Dendritic cell treated with granulocyte-macrophage colony-stimulating factor and Interleukin-4, amounts not matched to agents 40 ng/mL and 50 ng/mL, for 4 days (primary cell): ENCODE measurements around the gene FGB.
"Not testable (repeated sequence)": the region's sequence is repeated elsewhere in the genome, so short reads cannot be mapped to it uniquely, and the experiment has no call there.

Experiments
- H3K27ac Mint-ChIP-seq: one replicate; pipeline ENCODE4 v1.8.0; 2022; ENCODE audit warnings: mild to moderate bottlenecking, mixed read lengths
- H3K27me3 Mint-ChIP-seq: one replicate; pipeline ENCODE4 v1.8.0; 2022; ENCODE audit warnings: mild to moderate bottlenecking, mixed read lengths
- H3K36me3 Mint-ChIP-seq: one replicate; pipeline ENCODE4 v1.8.0; 2022; ENCODE audit warnings: low read depth, mixed read lengths
- H3K4me1 Mint-ChIP-seq: one replicate; pipeline ENCODE4 v1.8.0; 2022; ENCODE audit warnings: low read depth, mixed read lengths
- H3K4me3 Mint-ChIP-seq: one replicate; pipeline ENCODE4 v1.8.0; 2022; ENCODE audit warnings: mild to moderate bottlenecking, moderate library complexity, mixed read lengths
- H3K9me3 Mint-ChIP-seq: one replicate; pipeline ENCODE4 v1.8.0; 2022; ENCODE audit warnings: mixed read lengths
- intact Hi-C: fragments of 100-400 bp; cut with micrococcal nuclease; formaldehyde crosslinking; loops from one replicate; pipeline ENCODE4 v1.15.0; 2022

The FGB gene

DNA sequence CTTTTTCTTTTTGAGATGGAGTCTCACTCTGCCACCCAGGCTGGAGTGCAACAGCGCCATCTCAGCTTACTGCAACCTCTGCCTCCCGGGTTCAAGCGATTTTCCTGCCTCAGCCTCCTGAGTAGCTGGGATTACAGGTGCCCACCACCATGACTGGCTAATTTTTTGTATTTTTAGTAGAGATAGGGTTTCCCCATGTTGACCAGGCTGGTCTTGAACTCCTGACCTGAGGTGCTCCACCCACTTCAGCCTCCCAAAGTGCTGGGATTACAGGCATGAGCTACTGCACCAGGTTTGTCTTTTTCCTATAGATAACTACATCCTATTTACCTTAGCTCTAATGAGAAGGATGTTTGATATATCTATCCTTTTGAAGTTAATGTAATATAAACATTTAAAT lies 31.5 kb downstream of the FGB start:
- H3K27me3 Mint-ChIP-seq, H3K9me3 Mint-ChIP-seq, H3K4me1 Mint-ChIP-seq, intact Hi-C loops, H3K4me3 Mint-ChIP-seq, H3K27ac Mint-ChIP-seq, H3K36me3 Mint-ChIP-seq: not testable (repeated sequence)

- Mint-ChIP-seq H3K4me1 (peaks cover 6% of the 10 kb centered on the region), H3K27me3 (no peaks in the 10 kb centered on the region), H3K4me3 (no peak overlapping the region), H3K27ac (no peak overlapping the region), H3K9me3 (no peaks in the 10 kb centered on the region), H3K36me3 (no peaks in the 10 kb centered on the region)
- intact Hi-C loops, result no loop called here
Observed at GRCh38 chr4:154595807-154596206, 33.0 kb downstream of the FGB start.

DNA sequence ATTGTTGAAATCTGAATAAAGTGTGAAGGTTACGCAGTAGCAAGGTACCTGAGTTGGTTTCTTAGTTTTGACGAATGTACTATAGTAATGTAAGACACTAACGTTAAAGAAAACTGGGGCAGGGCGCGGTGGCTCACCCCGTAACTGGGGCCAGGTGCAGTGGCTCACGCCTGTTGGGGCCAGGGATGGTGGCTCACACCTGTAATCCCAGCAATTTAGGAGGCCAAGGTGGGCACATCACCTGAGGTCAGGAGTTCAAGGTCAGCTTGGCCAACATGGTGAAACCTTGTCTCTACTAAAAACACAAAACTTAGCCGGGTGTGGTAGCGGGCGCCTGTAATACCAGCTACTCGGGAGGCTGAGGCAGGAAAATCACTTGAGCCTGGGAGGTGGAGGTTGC lies 34.5 kb downstream of the FGB start:
- H3K4me3 Mint-ChIP-seq, H3K9me3 Mint-ChIP-seq, H3K27me3 Mint-ChIP-seq, intact Hi-C loops, H3K36me3 Mint-ChIP-seq, H3K27ac Mint-ChIP-seq, H3K4me1 Mint-ChIP-seq: not testable (repeated sequence)

DNA sequence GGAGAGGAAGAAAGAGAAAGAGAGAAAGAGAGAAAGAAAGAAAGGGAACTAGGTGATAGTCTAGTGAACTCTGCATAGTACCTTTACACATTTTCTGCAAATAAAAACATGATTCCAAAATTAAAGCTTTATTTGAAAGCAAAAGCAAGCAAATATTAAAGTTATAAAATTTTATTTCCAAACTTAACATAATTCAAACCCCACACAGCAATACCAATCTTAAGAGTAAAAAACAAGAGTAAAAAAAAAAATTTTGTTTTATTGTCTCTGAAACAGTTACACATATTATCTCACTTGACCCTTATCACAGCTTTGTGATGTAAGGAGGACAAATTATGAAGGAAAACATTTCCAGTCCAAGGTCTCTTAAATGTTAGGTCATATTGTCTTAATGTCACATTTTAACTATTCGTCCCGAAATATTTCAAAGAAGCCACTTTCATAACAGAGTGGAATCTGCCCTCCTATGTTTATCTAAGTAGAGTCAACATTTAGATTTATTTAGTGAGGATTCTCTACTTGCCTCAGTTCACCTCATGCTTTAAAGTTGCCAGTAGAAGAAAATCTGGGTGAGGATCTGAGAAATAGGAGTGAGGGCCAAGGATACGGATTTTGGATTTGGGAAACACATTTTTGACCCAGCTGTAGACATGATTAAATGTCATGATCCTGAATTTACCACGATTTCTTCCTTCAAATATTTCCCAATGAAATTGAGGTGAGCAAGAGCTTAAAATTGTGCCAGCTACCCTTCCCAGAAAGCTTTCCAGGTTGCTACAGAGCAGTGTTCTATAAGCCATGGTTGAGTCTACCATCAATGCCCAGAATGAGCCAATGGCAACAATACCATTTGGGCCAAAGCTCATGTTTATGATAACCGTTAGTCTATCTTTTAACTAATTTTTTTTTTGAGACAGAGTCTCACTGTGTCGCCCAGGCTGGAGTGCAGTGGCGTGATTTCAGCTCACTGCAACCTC lies 35.3 kb downstream of the FGB start:
- Mint-ChIP-seq H3K36me3 (no peaks in the 10 kb centered on the region), H3K9me3 (no peaks in the 10 kb centered on the region), H3K27ac (no peak overlapping the region), H3K27me3 (no peaks in the 10 kb centered on the region), H3K4me3 (no peak overlapping the region), H3K4me1 (peaks cover 6% of the 10 kb centered on the region)
- intact Hi-C loops, result no loop called here

DNA sequence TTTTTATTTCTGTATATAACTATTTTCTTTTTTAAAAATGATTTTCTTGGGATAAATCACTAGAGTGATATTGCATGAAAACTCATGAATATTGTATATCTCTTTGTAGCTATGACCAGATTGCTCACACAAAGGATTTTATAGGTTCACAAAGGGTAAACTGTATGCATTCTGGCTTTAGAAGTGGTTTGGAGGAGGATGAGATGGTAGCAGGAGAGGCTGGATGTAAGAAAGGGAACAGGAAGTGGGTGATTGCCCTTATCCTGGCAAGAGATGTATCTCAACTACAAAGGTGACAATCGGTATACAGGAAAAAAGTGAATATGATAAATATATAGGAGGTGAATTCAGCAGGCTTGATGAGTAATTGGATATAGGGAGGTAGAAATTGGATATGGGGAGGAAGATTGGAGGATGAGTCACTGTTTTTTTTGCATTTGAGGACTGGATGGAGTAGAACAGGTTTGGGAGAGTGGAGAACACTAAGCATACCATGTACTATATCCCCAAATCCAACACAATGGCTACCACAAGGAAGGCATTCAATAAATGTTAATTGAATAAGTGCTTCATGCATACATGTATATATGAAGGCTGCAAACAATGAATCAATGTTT lies 39.7 kb downstream of the FGB start:
- Mint-ChIP-seq H3K27me3 (no peaks in the 10 kb centered on the region), H3K4me1 (no peaks in the 10 kb centered on the region), H3K36me3 (no peaks in the 10 kb centered on the region), H3K27ac (no peak overlapping the region), H3K4me3 (no peak overlapping the region), H3K9me3 (no peaks in the 10 kb centered on the region)
- intact Hi-C loops, result no loop called here

GRCh38 chr4:154603033-154603943 lies 40.5 kb downstream of the FGB start:
- intact Hi-C loops, result no loop called here
- no peaks in the 10 kb centered on the region for H3K4me1 Mint-ChIP-seq
- no peak overlapping the region for H3K4me3 Mint-ChIP-seq
- H3K9me3 Mint-ChIP-seq, result no peaks in the 10 kb centered on the region
- H3K27ac Mint-ChIP-seq, result no peak overlapping the region
- H3K36me3 Mint-ChIP-seq, result no peaks in the 10 kb centered on the region
- H3K27me3 Mint-ChIP-seq, result no peaks in the 10 kb centered on the region

DNA sequence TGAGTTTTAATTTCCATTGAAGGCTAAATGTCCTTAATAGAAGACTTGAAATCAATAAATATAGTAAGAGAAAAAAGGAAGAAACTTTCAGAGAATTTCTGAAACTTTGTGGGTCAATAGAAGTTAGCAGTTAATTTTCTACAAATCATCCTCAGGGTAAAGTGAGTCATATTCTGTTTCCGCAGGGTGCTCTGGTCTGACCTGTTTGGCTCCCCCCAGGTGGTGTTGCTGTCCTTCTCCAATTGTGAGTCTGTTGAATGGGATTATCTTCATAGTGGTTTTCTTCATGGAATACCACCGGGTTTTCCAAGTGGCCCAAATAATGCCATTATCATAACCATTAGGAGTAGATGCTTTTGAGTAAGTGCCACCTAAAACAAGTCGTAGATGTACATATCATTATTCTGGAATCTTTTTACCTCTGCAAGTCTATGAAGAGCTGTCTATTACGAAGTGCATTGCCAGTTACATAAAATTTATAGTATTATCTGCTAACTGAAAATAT lies 41.9 kb downstream of the FGB start:
- Mint-ChIP-seq H3K4me1 (no peaks in the 10 kb centered on the region), H3K36me3 (no peaks in the 10 kb centered on the region), H3K9me3 (no peaks in the 10 kb centered on the region), H3K4me3 (no peak overlapping the region), H3K27me3 (no peaks in the 10 kb centered on the region), H3K27ac (no peak overlapping the region)
- intact Hi-C loops, result no loop called here

DNA sequence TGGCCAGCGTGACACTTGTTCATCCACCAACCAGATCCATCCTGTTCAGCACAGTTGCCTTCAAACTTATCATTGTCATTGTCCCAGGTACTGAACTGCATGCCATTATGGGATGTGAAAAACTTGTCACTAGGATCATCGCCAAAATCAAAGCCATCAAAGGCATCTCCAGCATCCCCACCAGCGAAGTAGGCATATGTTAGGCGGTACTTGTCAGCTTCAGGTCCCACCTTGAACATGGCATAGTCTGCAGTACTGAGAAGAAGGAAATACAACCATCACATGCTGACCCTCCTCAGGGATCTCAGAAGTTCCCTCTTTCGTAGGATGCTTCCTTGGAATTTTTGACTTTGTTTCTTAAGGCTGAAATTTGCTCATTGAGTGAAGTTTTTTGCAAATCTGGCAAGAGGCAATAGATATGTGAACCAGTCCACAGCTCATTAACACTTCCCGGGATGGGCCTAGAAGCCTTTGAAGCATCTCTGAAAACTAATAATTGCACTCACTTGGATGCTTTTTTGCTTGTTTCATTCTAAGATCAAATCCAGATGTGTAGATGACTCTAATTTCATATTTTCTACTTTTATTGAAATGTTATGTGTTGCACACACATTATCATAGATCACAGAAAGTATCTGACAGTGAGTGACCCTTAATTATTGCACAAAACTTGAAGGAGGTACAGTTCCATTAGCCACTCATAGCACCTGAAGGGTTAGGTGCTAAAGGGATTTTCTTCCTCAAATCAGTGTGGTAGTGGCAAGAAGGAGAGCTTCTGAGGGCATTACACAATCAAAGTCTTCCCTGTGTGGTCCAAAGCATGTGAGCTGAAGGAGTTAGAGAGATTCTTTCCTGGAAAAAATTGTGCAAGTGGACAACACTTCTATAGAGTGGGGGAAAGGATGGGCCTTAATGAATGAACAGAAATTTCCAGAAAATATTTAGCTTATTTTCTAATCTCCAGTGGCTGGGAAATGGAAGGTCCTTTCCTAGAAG lies 44.2 kb downstream of the FGB start:
- Mint-ChIP-seq H3K36me3 (no peaks in the 10 kb centered on the region), H3K27ac (no peak overlapping the region), H3K9me3 (no peaks in the 10 kb centered on the region), H3K27me3 (no peaks in the 10 kb centered on the region), H3K4me1 (no peaks in the 10 kb centered on the region), H3K4me3 (no peak overlapping the region)
- intact Hi-C loops, result no loop called here

GRCh38 chr4:154608361-154609252 lies 45.8 kb downstream of the FGB start:
- Mint-ChIP-seq H3K27ac (no peak overlapping the region), H3K27me3 (no peaks in the 10 kb centered on the region), H3K4me1 (no peaks in the 10 kb centered on the region), H3K4me3 (no peak overlapping the region), H3K36me3 (no peaks in the 10 kb centered on the region), H3K9me3 (no peaks in the 10 kb centered on the region)
- intact Hi-C loops, result no loop called here

DNA sequence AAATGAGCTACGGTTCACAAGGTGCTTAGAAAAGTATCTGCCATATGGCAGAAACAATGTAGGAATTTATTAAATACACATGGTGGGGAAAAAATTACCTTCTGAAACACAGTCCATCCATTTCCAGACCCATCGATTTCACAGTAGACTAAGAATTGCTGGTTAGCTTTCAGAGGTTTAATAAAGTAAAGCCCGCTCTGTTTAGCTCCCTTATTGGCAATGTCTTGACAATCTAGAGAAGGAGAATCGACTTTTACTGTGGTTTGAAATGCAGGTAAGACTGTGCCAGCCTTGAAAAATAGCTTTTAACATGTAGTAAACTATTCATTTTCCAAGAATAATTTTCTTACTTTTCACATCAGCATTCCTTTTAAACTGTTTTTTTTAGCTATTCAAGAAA lies 46.7 kb downstream of the FGB start:
- no peak overlapping the region for H3K27ac Mint-ChIP-seq
- no peaks in the 10 kb centered on the region for H3K36me3 Mint-ChIP-seq
- H3K4me1 Mint-ChIP-seq, result no peaks in the 10 kb centered on the region
- H3K4me3 Mint-ChIP-seq, result no peak overlapping the region
- intact Hi-C loops, result no loop called here
- no peaks in the 10 kb centered on the region for H3K27me3 Mint-ChIP-seq
- H3K9me3 Mint-ChIP-seq, result no peaks in the 10 kb centered on the region

GRCh38 chr4:154610582-154610981 lies 47.8 kb downstream of the FGB start:
- Mint-ChIP-seq H3K27ac (no peak overlapping the region), H3K27me3 (no peaks in the 10 kb centered on the region), H3K36me3 (no peaks in the 10 kb centered on the region), H3K4me1 (no peaks in the 10 kb centered on the region), H3K9me3 (no peaks in the 10 kb centered on the region), H3K4me3 (no peak overlapping the region)
- intact Hi-C loops, result no loop called here

DNA sequence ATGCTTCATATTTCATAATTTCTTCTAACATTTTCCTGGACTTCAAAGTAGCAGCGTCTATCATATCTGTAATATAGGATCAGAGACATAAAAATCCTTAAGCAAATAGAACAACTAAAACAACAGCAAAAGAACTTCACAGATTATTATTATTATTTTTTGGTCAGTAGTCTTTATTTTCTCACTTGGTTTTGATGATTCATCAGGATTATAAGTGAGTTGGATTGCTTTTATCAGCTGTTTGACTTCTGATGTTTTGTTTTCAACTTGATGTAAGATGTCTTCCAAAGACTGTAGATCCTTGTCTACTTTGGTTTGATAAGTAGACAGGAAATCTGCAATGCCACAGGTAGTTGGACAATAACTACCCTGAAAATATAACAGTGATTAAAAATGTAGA lies 49.0 kb downstream of the FGB start:
- intact Hi-C loops, result no loop called here

More for the DNA sequence above, 49.0 kb downstream of the FGB start:
- no peak overlapping the region for H3K4me3 Mint-ChIP-seq
- no peaks in the 10 kb centered on the region for H3K4me1 Mint-ChIP-seq
- H3K27me3 Mint-ChIP-seq, result no peaks in the 10 kb centered on the region
- no peaks in the 10 kb centered on the region for H3K36me3 Mint-ChIP-seq
- no peak overlapping the region for H3K27ac Mint-ChIP-seq
- H3K9me3 Mint-ChIP-seq, result no peaks in the 10 kb centered on the region
